ENCODE results near the gene HSD17B4. TPM values are rescaled to one million over a fixed set of nuclear protein-coding genes. Genes with fewer than 3 reads are reported as not detected.
"Not testable (repeated sequence)": the region's sequence is repeated elsewhere in the genome, so short reads cannot be mapped to it uniquely, and the experiment has no call there.

Gene HSD17B4
- total RNA-seq, 4 donors from 2014 or later = 69.4 to 108 (median 97.2) TPM

DNA sequence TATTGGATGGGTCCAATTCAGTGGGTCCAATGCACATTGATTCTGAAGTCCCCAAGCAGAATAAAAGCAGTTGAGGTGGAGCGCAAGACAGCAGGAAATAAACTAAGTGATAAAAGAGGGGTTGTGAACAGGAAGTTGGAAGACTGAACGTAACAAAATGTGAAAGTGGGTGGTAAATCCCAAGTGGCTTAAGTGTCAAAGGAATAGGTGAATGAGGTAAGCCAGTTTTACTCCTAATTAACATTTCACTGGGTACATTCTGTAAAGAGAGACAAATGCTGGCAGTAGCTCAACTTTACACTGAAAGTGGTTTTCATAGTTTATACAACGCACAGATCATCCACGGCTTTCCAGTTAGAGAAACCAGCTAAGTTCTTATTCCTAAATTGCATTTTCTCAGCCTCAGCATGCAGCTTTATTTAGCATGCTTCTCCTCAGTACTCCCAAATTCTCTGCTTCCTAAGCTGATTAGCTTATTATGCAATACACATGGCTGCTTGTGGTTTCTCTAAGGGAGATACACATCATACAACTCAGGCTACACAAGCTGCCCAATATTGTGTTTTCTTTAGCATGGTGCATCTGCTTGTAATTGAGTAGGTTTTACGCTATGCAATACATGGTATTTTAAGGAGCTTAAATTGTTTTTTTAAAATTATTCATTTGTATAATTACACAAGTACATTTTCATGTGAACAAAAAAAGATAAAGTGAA is 34.2 kb upstream of the HSD17B4 start:
- H3K27ac ChIP-seq = peak overlapping the region in 3 of 4 donors; percentile 10 to 58 (median 19)
- H3K9me3 ChIP-seq = no peaks in the 10 kb centered on the region
- H3K4me1 ChIP-seq = peaks cover 0 to 14% (median 0%) of the 10 kb centered on the region in 3 donors
- no peaks in the 10 kb centered on the region for H3K36me3 ChIP-seq
- ATAC-seq = no peak
- H3K4me3 ChIP-seq = no peak overlapping the region
- no peaks in the 10 kb centered on the region for H3K27me3 ChIP-seq
- peak; percentile 49 for TF ChIP-seq POLR2AphosphoS5 (IDR thresholded peaks at IDR 0.05)
- TF ChIP-seq CTCF (IDR thresholded peaks at IDR 0.05) = no peak
- 53% methylated on average over 4 to 5 of the region's 5 CpGs for WGBS, 2 donors (ENCODE audit: low coverage in 1 of 2)

DNA sequence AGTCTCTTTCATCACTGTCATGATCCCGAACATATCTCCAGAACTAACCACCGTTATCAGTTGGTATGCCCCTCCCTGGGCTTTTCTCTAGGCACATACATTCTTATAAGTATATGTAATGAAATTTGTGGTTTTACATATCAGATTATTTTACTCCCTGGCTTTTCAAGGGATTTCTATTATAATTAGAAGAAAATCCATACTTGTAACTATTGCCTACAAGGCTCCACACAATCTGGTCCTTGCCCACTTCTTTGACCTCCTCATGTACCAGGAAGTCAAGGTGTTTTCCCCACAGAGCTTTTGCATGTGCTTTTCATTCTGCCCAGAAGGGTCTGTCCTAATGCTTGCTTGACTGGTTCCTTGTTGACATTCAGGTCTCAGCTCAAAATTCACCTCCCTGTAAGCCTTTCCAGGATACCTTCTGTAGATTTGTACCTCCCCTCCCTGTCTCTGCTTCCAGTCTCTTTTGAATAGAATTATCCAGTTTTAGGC is 33.6 kb upstream of the HSD17B4 start:
- Histone ChIP-seq H3K4me1 (peaks cover 0 to 14% (median 0%) of the 10 kb centered on the region in 3 donors), H3K27ac (no peak overlapping the region), H3K27me3 (no peaks in the 10 kb centered on the region), H3K36me3 (no peaks in the 10 kb centered on the region), H3K9me3 (no peaks in the 10 kb centered on the region), H3K4me3 (no peak overlapping the region)
- WGBS, 2 donors (ENCODE audit: low coverage in 1 of 2) = 60 to 62% methylated on average over 2 of the region's 2 CpGs
- TF ChIP-seq CTCF (IDR thresholded peaks at IDR 0.05) (no peak), EP300 (IDR thresholded peaks at IDR 0.05) (no peak), POLR2A (IDR thresholded peaks at IDR 0.05) (no peak), POLR2AphosphoS5 (IDR thresholded peaks at IDR 0.05) (no peak)
- no peak for ATAC-seq

DNA sequence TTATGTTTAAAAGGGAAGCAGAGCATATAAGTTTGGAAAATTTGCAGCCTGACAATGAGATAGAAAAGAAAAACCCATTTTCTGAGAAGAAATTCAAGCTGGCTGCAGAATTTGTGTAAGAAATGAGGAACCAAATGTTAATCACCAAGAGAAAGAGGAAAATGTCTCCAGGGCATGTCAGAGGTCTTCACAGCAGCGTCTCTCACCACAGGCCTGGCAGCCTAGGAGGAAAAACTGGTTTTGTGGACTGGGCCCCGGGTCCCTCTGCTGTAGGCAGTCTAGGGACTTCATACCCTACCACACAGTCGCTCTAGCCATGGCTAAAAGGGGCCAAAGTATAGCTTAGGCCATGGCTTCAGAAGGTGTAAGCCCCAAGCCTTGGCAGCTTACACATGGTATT is 32.1 kb upstream of the HSD17B4 start:
- Histone ChIP-seq H3K9me3 (no peaks in the 10 kb centered on the region), H3K36me3 (no peaks in the 10 kb centered on the region), H3K4me3 (no peak overlapping the region), H3K27ac (no peak overlapping the region), H3K27me3 (no peaks in the 10 kb centered on the region), H3K4me1 (peaks cover 0 to 14% (median 0%) of the 10 kb centered on the region in 3 donors)
- ATAC-seq = no peak
- 75% methylated on average over 3 of the region's 3 CpGs; no CpG with 5 or more reads in 1 of the 2 donors for WGBS, 2 donors (ENCODE audit: low coverage in 1 of 2)
- no peak for TF ChIP-seq POLR2A (IDR thresholded peaks at IDR 0.05)
- TF ChIP-seq EP300 (IDR thresholded peaks at IDR 0.05) = no peak
- TF ChIP-seq POLR2AphosphoS5 (IDR thresholded peaks at IDR 0.05) = no peak
- TF ChIP-seq CTCF (IDR thresholded peaks at IDR 0.05) = no peak

GRCh38 chr5:119426057-119426456 is 26.2 kb upstream of the HSD17B4 start:
- Histone ChIP-seq H3K27me3 (no peaks in the 10 kb centered on the region), H3K27ac (no peak overlapping the region), H3K9me3 (no peaks in the 10 kb centered on the region), H3K4me3 (no peak overlapping the region), H3K4me1 (peaks cover 0 to 17% (median 0%) of the 10 kb centered on the region in 3 donors), H3K36me3 (no peaks in the 10 kb centered on the region)
- 93 to 94% methylated on average over 3 of the region's 3 CpGs for WGBS, 2 donors (ENCODE audit: low coverage in 1 of 2)
- TF ChIP-seq POLR2A (IDR thresholded peaks at IDR 0.05) (no peak), CTCF (IDR thresholded peaks at IDR 0.05) (no peak), EP300 (IDR thresholded peaks at IDR 0.05) (no peak), POLR2AphosphoS5 (IDR thresholded peaks at IDR 0.05) (no peak)
- no peak for ATAC-seq

- no peak for ATAC-seq
- TF ChIP-seq POLR2AphosphoS5 (IDR thresholded peaks at IDR 0.05) (peak; percentile 86), EP300 (IDR thresholded peaks at IDR 0.05) (no peak)
- 35% methylated on average over 2 of the region's 2 CpGs; no CpG with 5 or more reads in 1 of the 2 donors for WGBS, 2 donors (ENCODE audit: low coverage in 1 of 2)
- no peaks in the 10 kb centered on the region for H3K36me3 ChIP-seq
- peaks cover 0 to 17% (median 0%) of the 10 kb centered on the region in 3 donors for H3K4me1 ChIP-seq
- no peak overlapping the region for H3K4me3 ChIP-seq
- no peaks in the 10 kb centered on the region for H3K9me3 ChIP-seq
- no peak overlapping the region for H3K27ac ChIP-seq
- H3K27me3 ChIP-seq = no peaks in the 10 kb centered on the region
Measured at GRCh38 chr5:119427060-119427459, 25.2 kb upstream of the HSD17B4 start.

GRCh38 chr5:119427596-119427995 is 24.7 kb upstream of the HSD17B4 start:
- H3K4me3 ChIP-seq, H3K36me3 ChIP-seq, H3K27me3 ChIP-seq, H3K27ac ChIP-seq, ATAC-seq, H3K9me3 ChIP-seq: not testable (repeated sequence)
- H3K4me1 ChIP-seq = peaks cover 0 to 17% (median 0%) of the 10 kb centered on the region in 3 donors
- 41 to 60% methylated on average over 3 to 4 of the region's 4 CpGs for whole genome bisulfite sequencing, 2 donors (ENCODE audit: low coverage in 1 of 2)

DNA sequence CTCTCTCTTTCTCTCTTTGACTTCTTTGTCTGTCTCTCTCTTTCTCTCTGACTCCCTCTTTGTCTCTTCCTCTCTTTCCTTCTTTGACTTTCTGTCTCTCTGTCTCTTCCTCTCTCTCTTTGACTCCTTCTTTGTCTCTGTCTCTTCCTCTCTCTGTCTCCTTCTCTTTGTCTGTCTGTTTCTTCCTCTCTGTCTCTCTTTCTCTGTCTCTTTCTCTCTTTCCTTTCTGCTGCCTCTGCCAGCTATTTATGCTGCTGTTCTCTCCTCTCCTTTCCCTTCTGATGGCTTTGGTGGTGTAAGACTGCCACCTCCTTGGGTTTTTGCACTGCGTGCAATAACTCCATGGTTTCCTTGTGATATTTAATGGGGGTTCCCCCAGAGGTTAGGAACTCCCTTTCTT is 24.1 kb upstream of the HSD17B4 start:
- H3K9me3 ChIP-seq, H3K36me3 ChIP-seq, H3K27me3 ChIP-seq, H3K27ac ChIP-seq, ATAC-seq, H3K4me3 ChIP-seq: not testable (repeated sequence)
- WGBS, 2 donors (ENCODE audit: low coverage in 1 of 2) = 80 to 100% methylated on average over 1 of the region's 1 CpG
- peaks cover 0 to 17% (median 0%) of the 10 kb centered on the region in 3 donors for H3K4me1 ChIP-seq

GRCh38 chr5:119428574-119428973 is 23.7 kb upstream of the HSD17B4 start:
- not testable (repeated sequence) for H3K27ac ChIP-seq, H3K27me3 ChIP-seq, H3K9me3 ChIP-seq, H3K36me3 ChIP-seq, H3K4me3 ChIP-seq, ATAC-seq
- WGBS, 2 donors (ENCODE audit: low coverage in 1 of 2) = 63 to 67% methylated on average over 1 of the region's 3 CpGs
- H3K4me1 ChIP-seq = peaks cover 0 to 17% (median 0%) of the 10 kb centered on the region in 3 donors
